SK-N-SH treated with all-trans-retinoic acid at 6 μM for 48 hours (cell line): ENCODE results near the gene RAB35.
A peak's percentile ranks its signal among the peaks of the same experiment; 100 is the strongest.

Experiments
- ATAC-seq: fragments of 200-7000 bp; cut with Tn5 transposase; 3 replicates; pipeline ENCODE4 v1.9.1; 2020; ENCODE audit warnings: mild to moderate bottlenecking, moderate library complexity
- ARNTL ChIP-seq: fragments of 450-650 bp; formaldehyde crosslinking; IDR thresholded peaks from 2 replicates; pipeline ENCODE4 v1.5.0; 2020; ENCODE audit warnings: low read depth, mild to moderate bottlenecking, moderate library complexity, borderline replicate concordance
- BACH2 ChIP-seq: fragments of 250-450 bp; sonication (Bioruptor Pico); IDR thresholded peaks from 2 replicates; pipeline ENCODE4 v1.9.0; 2021; ENCODE audit warnings: mild to moderate bottlenecking, borderline replicate concordance
- CSDC2 ChIP-seq: fragments of 250-450 bp; sonication (Bioruptor Pico); IDR thresholded peaks from 2 replicates; pipeline ENCODE4 v1.5.0; 2020; ENCODE audit warnings: mild to moderate bottlenecking, moderate library complexity
- ESRRG ChIP-seq: fragments of 250-450 bp; sonication (Bioruptor Pico); IDR thresholded peaks from 2 replicates; pipeline ENCODE4 v1.6.1; 2021; ENCODE audit warnings: mild to moderate bottlenecking
- GLIS3 ChIP-seq: fragments of 250-450 bp; sonication (Bioruptor Pico); IDR thresholded peaks from 2 replicates; pipeline ENCODE4 v1.5.0; 2020; ENCODE audit warnings: mild to moderate bottlenecking, moderate library complexity
- OSR1 ChIP-seq: fragments of 250-450 bp; sonication (Bioruptor Pico); IDR thresholded peaks from 2 replicates; pipeline ENCODE4 v1.8.0; 2022; ENCODE audit warnings: moderate library complexity, mild to moderate bottlenecking, inconsistent platforms
- PPARA ChIP-seq: fragments of 250-450 bp; sonication (Bioruptor Pico); IDR thresholded peaks from 2 replicates; pipeline ENCODE4 v1.5.0; 2020; ENCODE audit warnings: mild to moderate bottlenecking, borderline replicate concordance
- RARB ChIP-seq: fragments of 250-450 bp; sonication (Bioruptor Pico); IDR thresholded peaks from 2 replicates; pipeline ENCODE4 v1.8.0; 2021; ENCODE audit warnings: mild to moderate bottlenecking, moderate library complexity
- SNAI2 ChIP-seq: fragments of 250-450 bp; sonication (Bioruptor Pico); IDR thresholded peaks from 2 replicates; pipeline ENCODE4 v1.5.0; 2020; ENCODE audit warnings: mild to moderate bottlenecking, moderate library complexity
- TCF4 ChIP-seq: fragments of 250-450 bp; sonication (Bioruptor Pico); IDR thresholded peaks from 2 replicates; pipeline ENCODE4 v1.8.0; 2021; ENCODE audit warnings: mild to moderate bottlenecking, moderate library complexity, borderline replicate concordance
- TOX ChIP-seq: fragments of 250-450 bp; sonication (Bioruptor Pico); IDR thresholded peaks from 2 replicates; pipeline ENCODE4 v1.8.0; 2021; ENCODE audit warnings: mild to moderate bottlenecking, moderate library complexity, borderline replicate concordance
- ZC3H10 ChIP-seq: fragments of 250-450 bp; sonication (Bioruptor Pico); IDR thresholded peaks from 2 replicates; pipeline ENCODE4 v1.5.1; 2021; ENCODE audit warnings: mild to moderate bottlenecking, moderate library complexity
- ZFP3 ChIP-seq: fragments of 250-450 bp; sonication (Bioruptor Pico); IDR thresholded peaks from 2 replicates; pipeline ENCODE4 v1.5.0; 2020; ENCODE audit warnings: mild to moderate bottlenecking, moderate library complexity
- ZFP30 ChIP-seq: fragments of 450-650 bp; formaldehyde crosslinking; IDR thresholded peaks from 2 replicates; pipeline ENCODE4 v1.5.0; 2022; ENCODE audit warnings: mild to moderate bottlenecking, moderate library complexity
- ZNF565 ChIP-seq: fragments of 450-650 bp; formaldehyde crosslinking; conservative IDR thresholded peaks from 2 replicates; pipeline ENCODE4 v1.5.0; 2020; ENCODE audit warnings: low read depth, mild to moderate bottlenecking, moderate library complexity
- ZNF70 ChIP-seq: fragments of 450-650 bp; formaldehyde crosslinking; IDR thresholded peaks from 2 replicates; pipeline ENCODE4 v1.5.0; 2020; ENCODE audit warnings: mild to moderate bottlenecking, moderate library complexity
- ZNF8 ChIP-seq: fragments of 450-650 bp; formaldehyde crosslinking; IDR thresholded peaks from 2 replicates; pipeline ENCODE4 v1.5.0; 2020; ENCODE audit warnings: mild to moderate bottlenecking, moderate library complexity
- TF ChIP-seq, protein P1 (sequence below): fragments of 250-450 bp; sonication (Bioruptor Pico); IDR thresholded peaks from 2 replicates; pipeline ENCODE4 v1.5.0; 2020; ENCODE audit warnings: mild to moderate bottlenecking, moderate library complexity
- TF ChIP-seq, protein P2 (sequence below): fragments of 250-450 bp; sonication (Bioruptor Pico); IDR thresholded peaks from 2 replicates; pipeline ENCODE4 v1.8.0; 2021; ENCODE audit warnings: low read depth, mild to moderate bottlenecking, moderate library complexity, borderline replicate concordance
- TF ChIP-seq, protein P3 (sequence below): fragments of 250-450 bp; sonication (Bioruptor Pico); IDR thresholded peaks from 2 replicates; pipeline ENCODE4 v1.5.1; 2021; ENCODE audit warnings: mild to moderate bottlenecking, moderate library complexity
- TF ChIP-seq, protein P4 (sequence below): fragments of 250-450 bp; sonication (Bioruptor Pico); IDR thresholded peaks from 2 replicates; pipeline ENCODE4 v1.5.1; 2020; ENCODE audit warnings: low read depth, mild to moderate bottlenecking, moderate library complexity

Gene RAB35

DNA sequence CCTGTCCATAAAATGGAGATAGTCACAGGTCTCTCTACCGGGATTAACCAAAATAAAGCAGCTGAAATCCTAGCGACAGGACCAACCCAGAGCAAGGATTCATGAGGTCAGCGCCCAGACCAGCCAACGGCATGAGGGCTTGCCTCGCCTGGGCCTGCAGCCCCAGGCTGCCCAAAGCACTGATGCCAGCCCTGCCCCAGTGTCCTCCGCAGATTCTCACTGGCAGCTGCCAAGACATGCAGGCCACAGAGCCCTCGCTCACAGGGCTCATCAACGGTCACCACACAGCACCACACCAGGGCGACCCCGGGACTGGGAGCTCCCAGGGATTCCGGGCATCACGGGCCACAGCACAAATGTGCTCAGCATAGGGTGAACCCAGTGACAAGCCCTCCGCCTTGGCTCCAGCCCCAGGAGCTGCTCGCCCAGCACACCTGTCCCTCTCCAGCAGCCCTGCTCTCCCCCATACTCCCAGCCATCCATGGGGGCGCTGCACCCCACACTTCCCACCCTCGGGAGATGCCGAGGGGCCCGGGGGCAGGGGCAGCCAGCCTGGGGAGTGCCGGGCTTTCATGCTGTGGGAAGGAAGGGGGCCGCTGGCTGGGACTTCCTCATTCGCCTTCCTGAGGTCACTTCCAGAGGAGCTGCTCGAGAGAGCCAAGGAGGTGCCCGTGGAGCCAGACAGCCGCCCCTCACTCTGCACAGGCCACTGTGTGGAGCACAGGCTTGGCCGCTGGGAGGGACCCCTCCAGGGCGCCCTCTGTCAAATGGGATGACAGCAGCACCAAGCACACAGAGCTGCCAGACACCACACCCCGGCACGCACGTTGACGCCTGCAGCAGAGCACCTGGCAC is 14.1 kb downstream of the RAB35 start (continued):
- no peak for TF ChIP-seq OSR1 (CRISPR knock-in tag)
- TF ChIP-seq GLIS3 (CRISPR knock-in tag), result no peak
- TF ChIP-seq ZNF565 (CRISPR knock-in tag), result no peak
- no peak for TF ChIP-seq CSDC2
- no peak for TF ChIP-seq ESRRG (CRISPR knock-in tag)
- no peak for TF ChIP-seq BACH2 (CRISPR knock-in tag)
- TF ChIP-seq SNAI2 (CRISPR knock-in tag), result no peak
- TF ChIP-seq, protein P1, sequence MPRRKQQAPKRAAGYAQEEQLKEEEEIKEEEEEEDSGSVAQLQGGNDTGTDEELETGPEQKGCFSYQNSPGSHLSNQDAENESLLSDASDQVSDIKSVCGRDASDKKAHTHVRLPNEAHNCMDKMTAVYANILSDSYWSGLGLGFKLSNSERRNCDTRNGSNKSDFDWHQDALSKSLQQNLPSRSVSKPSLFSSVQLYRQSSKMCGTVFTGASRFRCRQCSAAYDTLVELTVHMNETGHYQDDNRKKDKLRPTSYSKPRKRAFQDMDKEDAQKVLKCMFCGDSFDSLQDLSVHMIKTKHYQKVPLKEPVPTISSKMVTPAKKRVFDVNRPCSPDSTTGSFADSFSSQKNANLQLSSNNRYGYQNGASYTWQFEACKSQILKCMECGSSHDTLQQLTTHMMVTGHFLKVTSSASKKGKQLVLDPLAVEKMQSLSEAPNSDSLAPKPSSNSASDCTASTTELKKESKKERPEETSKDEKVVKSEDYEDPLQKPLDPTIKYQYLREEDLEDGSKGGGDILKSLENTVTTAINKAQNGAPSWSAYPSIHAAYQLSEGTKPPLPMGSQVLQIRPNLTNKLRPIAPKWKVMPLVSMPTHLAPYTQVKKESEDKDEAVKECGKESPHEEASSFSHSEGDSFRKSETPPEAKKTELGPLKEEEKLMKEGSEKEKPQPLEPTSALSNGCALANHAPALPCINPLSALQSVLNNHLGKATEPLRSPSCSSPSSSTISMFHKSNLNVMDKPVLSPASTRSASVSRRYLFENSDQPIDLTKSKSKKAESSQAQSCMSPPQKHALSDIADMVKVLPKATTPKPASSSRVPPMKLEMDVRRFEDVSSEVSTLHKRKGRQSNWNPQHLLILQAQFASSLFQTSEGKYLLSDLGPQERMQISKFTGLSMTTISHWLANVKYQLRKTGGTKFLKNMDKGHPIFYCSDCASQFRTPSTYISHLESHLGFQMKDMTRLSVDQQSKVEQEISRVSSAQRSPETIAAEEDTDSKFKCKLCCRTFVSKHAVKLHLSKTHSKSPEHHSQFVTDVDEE, result no peak
- TF ChIP-seq ZNF8 (CRISPR knock-in tag), result no peak

DNA sequence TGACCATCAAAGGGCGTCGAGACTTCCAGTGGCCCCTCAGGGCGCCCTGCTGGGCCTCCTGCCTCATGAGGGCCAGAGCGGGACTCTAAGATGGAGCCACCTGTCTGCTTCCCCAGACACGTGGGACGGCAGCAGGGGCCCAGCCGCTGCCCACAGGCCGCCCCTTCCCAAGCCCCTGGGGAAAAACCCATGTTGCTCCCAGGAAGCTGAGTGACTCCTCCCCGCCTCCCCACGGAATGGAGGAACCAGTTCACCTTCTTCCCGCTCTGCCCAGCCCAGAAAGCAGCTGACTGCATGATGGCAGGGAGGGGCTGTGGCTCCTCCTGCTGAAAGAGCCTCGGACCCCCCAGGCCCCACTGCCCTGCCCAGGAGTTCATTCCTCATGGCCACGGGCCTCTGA is 14.9 kb downstream of the RAB35 start:
- TF ChIP-seq, protein P2, sequence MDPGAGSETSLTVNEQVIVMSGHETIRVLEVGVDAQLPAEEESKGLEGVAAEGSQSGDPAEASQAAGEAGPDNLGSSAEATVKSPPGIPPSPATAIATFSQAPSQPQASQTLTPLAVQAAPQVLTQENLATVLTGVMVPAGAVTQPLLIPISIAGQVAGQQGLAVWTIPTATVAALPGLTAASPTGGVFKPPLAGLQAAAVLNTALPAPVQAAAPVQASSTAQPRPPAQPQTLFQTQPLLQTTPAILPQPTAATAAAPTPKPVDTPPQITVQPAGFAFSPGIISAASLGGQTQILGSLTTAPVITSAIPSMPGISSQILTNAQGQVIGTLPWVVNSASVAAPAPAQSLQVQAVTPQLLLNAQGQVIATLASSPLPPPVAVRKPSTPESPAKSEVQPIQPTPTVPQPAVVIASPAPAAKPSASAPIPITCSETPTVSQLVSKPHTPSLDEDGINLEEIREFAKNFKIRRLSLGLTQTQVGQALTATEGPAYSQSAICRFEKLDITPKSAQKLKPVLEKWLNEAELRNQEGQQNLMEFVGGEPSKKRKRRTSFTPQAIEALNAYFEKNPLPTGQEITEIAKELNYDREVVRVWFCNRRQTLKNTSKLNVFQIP (CRISPR knock-in tag), result no peak
- TF ChIP-seq ZFP3 (CRISPR knock-in tag) (no peak), TOX (no peak), ESRRG (CRISPR knock-in tag) (no peak)
- no peak for ATAC-seq

DNA sequence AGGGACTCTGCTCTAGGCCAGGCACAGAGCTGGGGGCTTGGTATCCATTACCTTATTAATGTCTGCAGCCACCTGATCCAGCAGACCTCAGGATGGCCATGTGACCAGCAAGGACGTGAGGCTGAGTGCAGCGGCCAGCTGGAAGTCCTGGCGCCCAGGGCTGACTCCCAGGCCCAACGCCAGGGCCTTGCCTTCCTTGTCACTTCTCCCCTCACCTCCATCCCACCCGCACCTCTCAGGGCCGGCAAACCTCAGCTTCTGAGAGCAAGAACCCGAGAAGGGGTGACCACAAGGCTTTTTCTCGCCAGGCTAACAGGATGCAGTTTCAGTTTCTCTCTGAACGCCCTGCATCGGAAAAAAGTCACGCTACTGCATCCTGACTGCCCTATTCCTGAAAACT is 15.4 kb downstream of the RAB35 start:
- peak; percentile 13; the same call in 2 of the 3 replicates for ATAC-seq
- TF ChIP-seq ZFP30 (CRISPR knock-in tag) (no peak), PPARA (CRISPR knock-in tag) (no peak), ZC3H10 (no peak), ZNF8 (CRISPR knock-in tag) (no peak), CSDC2 (no peak), SNAI2 (CRISPR knock-in tag) (no peak), RARB (CRISPR knock-in tag) (no peak), ZFP3 (CRISPR knock-in tag) (no peak), OSR1 (CRISPR knock-in tag) (no peak), ZNF565 (CRISPR knock-in tag) (no peak), BACH2 (CRISPR knock-in tag) (no peak), TCF4 (CRISPR knock-in tag) (no peak), TOX (no peak), GLIS3 (CRISPR knock-in tag) (no peak), ZNF70 (CRISPR knock-in tag) (no peak), ESRRG (CRISPR knock-in tag) (no peak)
- TF ChIP-seq, protein P2 (CRISPR knock-in tag), result no peak
- TF ChIP-seq, protein P3, sequence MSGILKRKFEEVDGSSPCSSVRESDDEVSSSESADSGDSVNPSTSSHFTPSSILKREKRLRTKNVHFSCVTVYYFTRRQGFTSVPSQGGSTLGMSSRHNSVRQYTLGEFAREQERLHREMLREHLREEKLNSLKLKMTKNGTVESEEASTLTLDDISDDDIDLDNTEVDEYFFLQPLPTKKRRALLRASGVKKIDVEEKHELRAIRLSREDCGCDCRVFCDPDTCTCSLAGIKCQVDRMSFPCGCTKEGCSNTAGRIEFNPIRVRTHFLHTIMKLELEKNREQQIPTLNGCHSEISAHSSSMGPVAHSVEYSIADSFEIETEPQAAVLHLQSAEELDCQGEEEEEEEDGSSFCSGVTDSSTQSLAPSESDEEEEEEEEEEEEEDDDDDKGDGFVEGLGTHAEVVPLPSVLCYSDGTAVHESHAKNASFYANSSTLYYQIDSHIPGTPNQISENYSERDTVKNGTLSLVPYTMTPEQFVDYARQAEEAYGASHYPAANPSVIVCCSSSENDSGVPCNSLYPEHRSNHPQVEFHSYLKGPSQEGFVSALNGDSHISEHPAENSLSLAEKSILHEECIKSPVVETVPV (CRISPR knock-in tag), result no peak
- TF ChIP-seq, all 23 proteins: peak for 0

DNA sequence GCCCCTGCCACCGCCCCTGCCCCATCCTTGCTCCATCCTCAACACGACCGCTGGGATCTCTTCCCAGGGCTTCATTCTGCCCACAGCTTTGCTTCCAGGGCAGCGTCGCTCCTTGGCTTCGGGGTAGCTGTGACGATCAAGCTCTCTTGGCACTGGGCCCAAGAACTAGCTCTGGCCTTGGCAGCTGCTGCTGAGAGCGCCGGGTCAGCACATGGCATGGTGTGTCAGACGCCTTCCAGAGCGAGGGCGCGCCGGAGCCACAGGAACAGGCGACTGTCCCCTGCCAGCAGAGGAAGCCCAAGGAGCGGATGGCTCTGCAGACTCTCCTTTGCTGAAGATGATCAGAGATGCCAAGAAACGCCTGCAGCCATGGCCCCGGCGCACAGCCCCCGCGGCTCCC is 15.9 kb downstream of the RAB35 start:
- peak; percentile 50 for ATAC-seq
- TF ChIP-seq ARNTL (CRISPR knock-in tag), result no peak
- no peak for TF ChIP-seq ZFP3 (CRISPR knock-in tag)
- TF ChIP-seq RARB (CRISPR knock-in tag), result no peak
- TF ChIP-seq, protein P4, sequence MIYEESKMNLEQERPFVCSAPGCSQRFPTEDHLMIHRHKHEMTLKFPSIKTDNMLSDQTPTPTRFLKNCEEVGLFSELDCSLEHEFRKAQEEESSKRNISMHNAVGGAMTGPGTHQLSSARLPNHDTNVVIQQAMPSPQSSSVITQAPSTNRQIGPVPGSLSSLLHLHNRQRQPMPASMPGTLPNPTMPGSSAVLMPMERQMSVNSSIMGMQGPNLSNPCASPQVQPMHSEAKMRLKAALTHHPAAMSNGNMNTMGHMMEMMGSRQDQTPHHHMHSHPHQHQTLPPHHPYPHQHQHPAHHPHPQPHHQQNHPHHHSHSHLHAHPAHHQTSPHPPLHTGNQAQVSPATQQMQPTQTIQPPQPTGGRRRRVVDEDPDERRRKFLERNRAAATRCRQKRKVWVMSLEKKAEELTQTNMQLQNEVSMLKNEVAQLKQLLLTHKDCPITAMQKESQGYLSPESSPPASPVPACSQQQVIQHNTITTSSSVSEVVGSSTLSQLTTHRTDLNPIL (CRISPR knock-in tag), result no peak
- no peak for TF ChIP-seq OSR1 (CRISPR knock-in tag)
- TF ChIP-seq BACH2 (CRISPR knock-in tag), result no peak
- no peak for TF ChIP-seq ZNF70 (CRISPR knock-in tag)
- TF ChIP-seq, protein P1, result no peak
- no peak for TF ChIP-seq SNAI2 (CRISPR knock-in tag)
- no peak for TF ChIP-seq ZC3H10
